ENCODE data around the gene LAMTOR1.

The LAMTOR1 gene

GRCh38 chr11:72122607-72123006 is 19.5 kb upstream of the LAMTOR1 start:
- no peak for DNase-seq

- no peak for DNase-seq
Observed at GRCh38 chr11:72120930-72121329, 17.8 kb upstream of the LAMTOR1 start.

GRCh38 chr11:72119198-72119597 is 16.1 kb upstream of the LAMTOR1 start:
- peak; percentile 15 for DNase-seq

GRCh38 chr11:72116019-72116755 is 13.1 kb upstream of the LAMTOR1 start:
- DNase-seq: no peak

- no peak for DNase-seq
Observed at GRCh38 chr11:72114570-72114969, 11.5 kb upstream of the LAMTOR1 start.

GRCh38 chr11:72112978-72113808 is 10.1 kb upstream of the LAMTOR1 start:
- peak; percentile 13 for DNase-seq

- DNase-seq: peak; percentile 100
Observed at GRCh38 chr11:72112143-72112977, 9.3 kb upstream of the LAMTOR1 start, which contains the start of gene ANAPC15. ANAPC15 (minus strand) TSS chr11:72112695; CDS start chr11:72111276, 1,419 bp downstream.

- peak; percentile 12 for DNase-seq
Observed at GRCh38 chr11:72111300-72112142, 8.4 kb upstream of the LAMTOR1 start.

- no peak for DNase-seq
Observed at GRCh38 chr11:72105888-72106287, 2.8 kb upstream of the LAMTOR1 start, which contains the start of gene TOMT. TOMT (plus strand) TSS chr11:72105924; CDS start chr11:72105952, 28 bp downstream.

- DNase-seq: peak; percentile 21
Observed at GRCh38 chr11:72103754-72104167, 664 bp upstream of the LAMTOR1 start.

- no peak for DNase-seq
Observed at GRCh38 chr11:72102631-72102945, 509 bp downstream of the LAMTOR1 start.

- DNase-seq: no peak
Observed at GRCh38 chr11:72102162-72102561, 935 bp downstream of the LAMTOR1 start.

- DNase-seq: no peak
Observed at GRCh38 chr11:72100462-72100861, 2.6 kb downstream of the LAMTOR1 start.

GRCh38 chr11:72100009-72100408 is 3.1 kb downstream of the LAMTOR1 start:
- no peak for DNase-seq

- no peak for DNase-seq
Observed at GRCh38 chr11:72098741-72099140, 4.4 kb downstream of the LAMTOR1 start.

- DNase-seq: peak; percentile 49
Observed at GRCh38 chr11:72091292-72091691, 11.8 kb downstream of the LAMTOR1 start.

GRCh38 chr11:72088076-72088808 is 14.9 kb downstream of the LAMTOR1 start:
- no peak for DNase-seq

- no peak for DNase-seq
Observed at GRCh38 chr11:72085621-72086351, 17.3 kb downstream of the LAMTOR1 start.

GRCh38 chr11:72084965-72085364 is 18.1 kb downstream of the LAMTOR1 start:
- DNase-seq: no peak

- DNase-seq: no peak
Observed at GRCh38 chr11:72084076-72084475, 19.0 kb downstream of the LAMTOR1 start.

Data from right kidney (tissue), 1 donor.